Spleen (tissue), 7 donors: ENCODE results near the gene SEMA6D.

Experiments used
- POLR2A ChIP-seq, 3 donors: fragments of 450-650 bp; IDR thresholded peaks; one replicate each; pipeline ENCODE4 v1.5.1; 2017; ENCODE audit warnings: antibody characterized with exemption in 3 of 3, mild to moderate bottlenecking in 1 of 3
- TF ChIP-seq, protein P1 (sequence below), 11 experiments: fragments of 200-600 bp in 7 of 11; fragments of 450-650 bp in 4 of 11; sonication (generic) in 4 of 11; IDR thresholded peaks in 8 of 11; conservative IDR thresholded peaks in 3 of 11; 1 replicate in 7 of 11; 2 replicates in 4 of 11; pipeline versions ENCODE4 v1.4.0 to v1.8.0; 2016 to 2021; ENCODE audit warnings: antibody characterized with exemption in 11 of 11, inconsistent platforms in 4 of 11, mild to moderate bottlenecking in 1 of 11
- donor health status: DM: no; HTN: no; CAD: no; lungs with moderate emphysema.
- donor health status: DM: no; HTN: no; CAD: no.
- donor health status: DM: no; HTN: no; CAD: no.

DNA sequence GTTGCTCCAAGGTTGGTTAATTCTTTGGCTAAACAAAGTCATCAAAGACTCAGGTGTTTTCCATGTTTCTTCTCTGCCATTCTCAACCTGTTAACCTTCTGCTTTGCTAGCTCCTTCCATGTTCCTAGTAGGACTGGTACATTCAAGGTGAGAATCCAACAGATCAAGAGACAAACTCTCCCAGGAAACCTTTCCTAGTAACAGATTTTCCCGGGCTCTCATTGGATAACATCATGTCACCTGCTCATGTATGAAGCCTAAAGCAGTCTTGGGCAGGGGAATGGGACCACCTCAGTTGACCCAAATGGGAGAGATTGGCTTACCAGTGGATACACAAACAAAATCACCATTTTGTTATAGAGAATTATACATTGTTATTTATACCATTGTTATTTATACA is 14.9 kb downstream of the SEMA6D start:
- TF ChIP-seq, protein P1, sequence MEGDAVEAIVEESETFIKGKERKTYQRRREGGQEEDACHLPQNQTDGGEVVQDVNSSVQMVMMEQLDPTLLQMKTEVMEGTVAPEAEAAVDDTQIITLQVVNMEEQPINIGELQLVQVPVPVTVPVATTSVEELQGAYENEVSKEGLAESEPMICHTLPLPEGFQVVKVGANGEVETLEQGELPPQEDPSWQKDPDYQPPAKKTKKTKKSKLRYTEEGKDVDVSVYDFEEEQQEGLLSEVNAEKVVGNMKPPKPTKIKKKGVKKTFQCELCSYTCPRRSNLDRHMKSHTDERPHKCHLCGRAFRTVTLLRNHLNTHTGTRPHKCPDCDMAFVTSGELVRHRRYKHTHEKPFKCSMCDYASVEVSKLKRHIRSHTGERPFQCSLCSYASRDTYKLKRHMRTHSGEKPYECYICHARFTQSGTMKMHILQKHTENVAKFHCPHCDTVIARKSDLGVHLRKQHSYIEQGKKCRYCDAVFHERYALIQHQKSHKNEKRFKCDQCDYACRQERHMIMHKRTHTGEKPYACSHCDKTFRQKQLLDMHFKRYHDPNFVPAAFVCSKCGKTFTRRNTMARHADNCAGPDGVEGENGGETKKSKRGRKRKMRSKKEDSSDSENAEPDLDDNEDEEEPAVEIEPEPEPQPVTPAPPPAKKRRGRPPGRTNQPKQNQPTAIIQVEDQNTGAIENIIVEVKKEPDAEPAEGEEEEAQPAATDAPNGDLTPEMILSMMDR (IDR thresholded peaks at IDR 0.05 in 8 of 11, conservative IDR thresholded peaks at IDR 0.05 in 3 of 11), result no peak
- TF ChIP-seq POLR2A (IDR thresholded peaks at IDR 0.05), result no peak
